Spinal cord (tissue), 10 donors: ENCODE data around the gene PSMB3. TPM values are rescaled to one million over a fixed set of nuclear protein-coding genes. Genes with fewer than 3 reads are reported as not detected.
A peak's percentile ranks its signal among the peaks of the same experiment; 100 is the strongest.

Source experiments
- DNase-seq, 6 donors: peaks; one replicate each; pipeline versions ENCODE4 v3.0.0 to v3.0.0-alpha.2; 2013 to 2015; ENCODE audit warnings: low spot score in 6 of 6, low read depth in 4 of 6
- H3K27ac ChIP-seq: one replicate; pipeline ENCODE4 v1.5.1; 2013; ENCODE audit warnings: low read depth, low read length, control low read depth
- H3K27me3 ChIP-seq: one replicate; pipeline ENCODE4 v1.6.1; 2013; ENCODE audit warnings: low read length; ENCODE audit not compliant: control insufficient read depth, insufficient read depth
- H3K36me3 ChIP-seq: one replicate; pipeline ENCODE4 v1.6.1; 2013; ENCODE audit warnings: low read length; ENCODE audit not compliant: control insufficient read depth, insufficient read depth
- H3K4me1 ChIP-seq: one replicate; pipeline ENCODE4 v1.6.1; 2013; ENCODE audit warnings: low read length; ENCODE audit not compliant: control insufficient read depth, insufficient read depth
- H3K4me3 ChIP-seq: one replicate; pipeline ENCODE4 v1.5.1; 2013; ENCODE audit warnings: low read depth, low read length, control low read depth
- H3K9me3 ChIP-seq: one replicate; pipeline ENCODE4 v1.6.1; 2013; ENCODE audit warnings: low read length; ENCODE audit not compliant: control insufficient read depth, insufficient read depth
- WGBS: methylation state at CpG from one replicate; pipeline ENCODE4 v1.1.5; 2013; ENCODE audit warnings: missing lambda C conversion rate; ENCODE audit not compliant: insufficient coverage; 5-methylcytosine and 5-hydroxymethylcytosine counted together
- polyA plus RNA-seq, 2 donors: library from polyadenylated mRNA; unstranded; fragments of 120-200 nt; gene quantifications; one replicate each; pipeline ENCODE4 v1.2.1, GENCODE V29; 2013; ENCODE audit not compliant: insufficient read length in 2 of 2
- total RNA-seq, 2 donors: library from RNA; depleted of rRNA in 1 of 2; stranded (reverse); fragments of 120-200 nt in 1 of 2; fragments of >200 nt in 1 of 2; gene quantifications; one replicate each; pipeline versions ENCODE4 v1.2.3 to v1.2.4, GENCODE V29; 2013 to 2014
- donor health status: healthy.

Gene PSMB3
- total and polyA plus RNA-seq, 4 donors, result 120 to 241 (median 136) TPM

DNA sequence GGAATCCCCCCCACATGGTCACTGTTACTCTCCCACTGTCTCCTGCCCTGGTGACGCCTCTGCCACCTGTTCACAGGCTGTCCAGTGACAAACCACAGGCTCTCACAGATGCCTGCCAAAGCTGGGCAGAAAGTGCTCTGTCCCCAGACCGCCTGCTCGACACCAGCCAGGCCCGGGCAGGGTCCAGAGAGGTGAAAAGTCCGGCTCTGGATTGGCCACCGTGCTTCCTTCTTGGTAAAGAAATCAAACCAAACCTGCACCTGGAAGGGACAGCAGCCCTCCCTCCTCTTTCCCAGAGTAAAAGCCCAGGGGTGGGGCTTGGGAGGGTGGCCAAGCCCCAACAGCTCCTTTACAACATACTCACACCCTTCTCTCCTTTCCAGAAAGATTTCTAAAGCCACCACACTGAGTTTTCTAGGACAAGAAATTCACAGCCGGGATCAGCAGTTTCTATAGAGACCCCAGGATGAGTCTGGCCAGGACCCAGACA, 10.6 kb upstream of the PSMB3 start:
- 26% methylated on average over 6 of the region's 7 CpGs for WGBS

DNA sequence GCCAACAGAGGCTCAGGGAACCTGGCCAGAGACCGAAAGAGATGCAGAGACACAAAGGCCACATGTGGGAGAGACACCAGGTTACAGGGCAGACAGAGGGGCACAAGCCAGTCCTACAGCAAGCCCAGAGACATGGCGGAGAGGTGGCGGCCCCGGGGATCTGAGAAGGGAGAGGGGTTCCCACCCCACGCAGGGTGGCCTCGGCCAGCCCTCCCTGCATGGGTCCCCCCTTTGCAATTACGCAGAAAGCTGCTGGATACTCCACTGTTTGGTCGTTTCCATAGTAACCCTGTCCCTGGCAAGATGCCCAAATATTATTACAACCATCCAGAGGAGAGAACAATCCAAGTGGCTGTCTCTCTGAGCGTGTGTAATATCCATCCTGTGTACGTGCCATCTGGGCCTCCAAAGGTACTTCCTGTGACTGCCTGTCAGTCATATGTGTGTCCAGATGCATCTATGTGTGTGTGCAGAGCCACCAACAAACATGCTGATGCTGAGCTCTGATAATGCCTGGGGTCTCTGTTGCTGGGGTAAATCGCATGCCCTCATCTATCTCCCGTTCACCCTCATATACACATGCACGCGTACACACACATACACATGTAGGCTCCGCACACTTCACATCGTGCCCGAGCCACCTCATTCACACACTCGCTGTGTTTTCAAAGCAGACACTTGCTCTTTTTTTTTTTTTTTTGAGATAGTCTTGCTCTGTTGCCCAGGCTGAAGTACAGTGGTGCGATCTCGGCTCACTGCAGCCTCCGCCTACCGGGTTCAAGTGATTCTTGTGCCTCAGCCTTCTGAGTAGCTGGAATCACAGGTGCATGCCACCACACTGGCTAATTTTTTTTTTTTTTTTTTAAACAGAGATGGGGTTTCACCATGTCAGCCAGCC, 9.9 kb upstream of the PSMB3 start:
- peak overlapping the region; percentile 10 for H3K4me3 ChIP-seq
- peak overlapping the region; percentile 91 for H3K27ac ChIP-seq
- no peaks in the 10 kb centered on the region for H3K27me3 ChIP-seq
- peaks cover 34% of the 10 kb centered on the region for H3K36me3 ChIP-seq
- peak in 2 of 6 donors; percentile 96 to 97 for DNase-seq
- peaks cover 76% of the 10 kb centered on the region for H3K4me1 ChIP-seq
- no peaks in the 10 kb centered on the region for H3K9me3 ChIP-seq
- 16% methylated on average over 16 of the region's 22 CpGs for WGBS

More for the DNA sequence above, 10.6 kb upstream of the PSMB3 start:
- H3K27ac ChIP-seq, result peak overlapping the region; percentile 91
- peaks cover 74% of the 10 kb centered on the region for H3K4me1 ChIP-seq
- no peaks in the 10 kb centered on the region for H3K27me3 ChIP-seq
- peak in 2 of 6 donors; percentile 89 to 93 for DNase-seq
- peaks cover 41% of the 10 kb centered on the region for H3K36me3 ChIP-seq
- H3K4me3 ChIP-seq, result peak overlapping the region; percentile 10
- no peaks in the 10 kb centered on the region for H3K9me3 ChIP-seq

DNA sequence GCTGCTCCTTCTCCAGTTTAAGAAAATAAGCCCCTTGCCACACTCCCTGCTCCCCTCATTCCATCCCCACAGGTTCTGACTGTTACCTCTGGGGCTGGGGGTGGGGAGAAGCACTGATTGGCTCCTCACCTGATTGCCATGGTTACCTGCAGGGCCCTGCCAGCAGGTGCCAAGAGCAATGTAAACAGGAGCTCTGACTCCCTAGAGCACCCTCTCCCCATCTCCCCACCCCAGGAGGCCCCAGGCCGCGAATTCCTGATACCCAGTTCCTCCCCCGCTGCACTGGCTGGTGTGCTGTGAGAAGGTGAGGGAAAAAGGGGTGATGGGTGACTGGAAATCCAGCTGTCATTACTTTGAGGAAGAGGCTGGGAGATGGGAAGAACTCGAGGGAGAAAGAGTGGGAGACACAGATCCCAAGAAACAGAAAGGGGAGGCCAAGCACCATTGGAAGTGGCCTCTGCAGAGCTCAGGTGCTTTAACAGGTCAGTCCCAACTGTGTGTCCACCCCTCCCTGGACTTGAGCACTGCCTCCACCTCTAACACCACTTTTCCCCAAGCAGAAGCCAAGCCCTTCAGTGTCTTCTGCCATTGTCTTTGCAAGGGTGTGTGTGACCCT, 8.9 kb upstream of the PSMB3 start:
- no peaks in the 10 kb centered on the region for H3K9me3 ChIP-seq
- peak in 1 of 6 donors; percentile 41 for DNase-seq
- peaks cover 24% of the 10 kb centered on the region for H3K36me3 ChIP-seq
- H3K4me1 ChIP-seq, result peaks cover 80% of the 10 kb centered on the region
- WGBS, result 43% methylated on average over 1 of the region's 4 CpGs
- H3K27me3 ChIP-seq, result no peaks in the 10 kb centered on the region
- H3K27ac ChIP-seq, result peak overlapping the region; percentile 91
- H3K4me3 ChIP-seq, result no peak overlapping the region

DNA sequence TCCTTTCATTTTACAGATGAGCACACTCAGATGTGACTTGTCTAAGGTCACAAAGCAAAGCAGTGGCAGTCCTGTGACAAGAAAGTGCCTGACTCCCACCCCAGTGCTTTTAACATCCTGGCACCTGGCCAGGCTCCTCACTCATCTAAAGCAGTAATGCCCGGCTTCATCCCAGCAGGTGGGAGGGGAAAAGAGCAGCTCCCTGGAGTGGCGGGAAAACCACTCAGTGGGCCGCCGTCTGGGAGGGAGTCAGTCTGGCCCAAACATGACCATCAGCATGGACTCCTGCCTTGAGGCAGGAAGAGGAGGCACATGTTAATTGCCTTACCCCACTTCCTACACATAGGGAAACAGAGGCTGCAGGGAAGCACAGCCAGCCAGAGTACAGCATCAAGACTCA, 7.0 kb upstream of the PSMB3 start:
- no CpG with 5 or more reads among the region's 4 CpGs for WGBS
- Histone ChIP-seq H3K9me3 (no peaks in the 10 kb centered on the region), H3K27ac (peak overlapping the region; percentile 91), H3K4me3 (peak overlapping the region; percentile 10), H3K36me3 (peaks cover 8% of the 10 kb centered on the region), H3K27me3 (no peaks in the 10 kb centered on the region), H3K4me1 (peaks cover 88% of the 10 kb centered on the region)
- DNase-seq, result peak in 2 of 6 donors; percentile 35 to 49

GRCh38 chr17:38746004-38746848, 6.3 kb upstream of the PSMB3 start:
- peaks cover 83% of the 10 kb centered on the region for H3K4me1 ChIP-seq
- 14% methylated on average over 7 of the region's 8 CpGs for WGBS
- no peaks in the 10 kb centered on the region for H3K9me3 ChIP-seq
- no peaks in the 10 kb centered on the region for H3K27me3 ChIP-seq
- peak overlapping the region; percentile 91 for H3K27ac ChIP-seq
- peak in 2 of 6 donors; percentile 60 to 73 for DNase-seq
- peak overlapping the region; percentile 98 for H3K4me3 ChIP-seq
- peaks cover 8% of the 10 kb centered on the region for H3K36me3 ChIP-seq

DNA sequence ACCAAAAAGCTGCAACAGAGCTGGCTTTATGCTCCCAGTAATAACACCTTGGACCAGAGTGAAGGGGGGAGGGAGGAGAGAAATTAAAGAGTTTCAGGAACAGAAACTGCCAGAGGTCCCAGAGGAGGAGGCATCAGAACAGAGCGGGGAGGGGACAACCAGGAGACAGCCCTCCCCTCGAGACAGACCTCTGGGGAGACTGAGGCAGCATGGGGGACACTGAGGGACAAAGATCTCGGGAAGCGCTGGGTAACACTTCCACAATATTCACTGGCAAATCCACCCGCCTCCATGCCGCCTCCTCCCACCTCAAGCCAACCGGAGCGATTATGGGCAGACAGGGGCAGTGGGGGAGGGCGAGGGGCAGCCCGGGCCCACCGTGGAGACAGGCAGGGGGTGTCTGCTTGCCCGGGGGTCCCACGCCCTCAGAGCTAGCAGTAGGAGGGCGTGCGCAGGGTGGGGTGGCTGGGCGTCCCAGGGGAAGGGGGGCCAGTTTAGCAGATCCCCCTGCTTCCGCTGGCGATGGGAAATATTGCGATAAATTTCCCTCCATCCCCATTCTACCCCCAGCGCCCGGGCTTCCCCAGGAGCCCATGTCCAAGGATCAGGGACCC, 5.6 kb upstream of the PSMB3 start:
- Histone ChIP-seq H3K9me3 (no peaks in the 10 kb centered on the region), H3K27ac (peak overlapping the region; percentile 91), H3K27me3 (no peaks in the 10 kb centered on the region), H3K4me1 (peaks cover 78% of the 10 kb centered on the region), H3K36me3 (peaks cover 6% of the 10 kb centered on the region), H3K4me3 (peak overlapping the region; percentile 98)
- DNase-seq, result no peak
- WGBS, result 0% methylated on average over 11 of the region's 21 CpGs

DNA sequence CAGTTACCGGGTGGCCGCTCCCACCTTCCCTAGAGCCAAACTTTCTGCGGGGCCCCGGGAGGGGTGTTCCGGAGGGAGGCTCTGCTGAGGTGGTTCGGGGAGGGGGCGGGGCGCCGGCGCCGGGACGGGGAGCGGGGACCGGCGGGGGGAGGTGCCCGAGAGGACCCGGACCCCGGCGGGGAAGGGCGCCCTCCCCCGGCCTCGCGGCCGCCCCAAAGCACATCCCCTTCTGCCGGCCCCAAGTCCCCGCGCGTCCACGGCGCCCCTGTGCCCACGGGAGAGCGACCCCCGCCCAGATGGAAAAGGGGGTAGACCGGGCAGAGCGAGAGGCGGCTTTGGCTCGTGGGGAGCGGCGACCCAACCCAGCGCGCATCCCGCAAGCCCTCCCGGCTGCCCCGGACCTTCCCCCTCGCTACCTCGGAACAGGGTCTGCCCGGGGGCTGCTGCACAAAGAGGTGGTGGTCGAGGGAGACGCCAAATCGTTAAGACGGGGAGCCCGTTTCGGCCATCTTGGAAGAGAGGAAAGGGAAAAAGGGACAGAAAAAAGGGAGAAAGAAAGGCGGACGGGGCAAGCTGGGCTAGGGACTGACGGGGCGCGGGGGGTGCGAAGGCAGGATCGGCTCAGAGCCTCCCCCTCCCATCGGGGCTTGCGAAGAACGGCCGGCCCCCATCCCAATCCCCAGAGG, 4.9 kb upstream of the PSMB3 start:
- no peaks in the 10 kb centered on the region for H3K9me3 ChIP-seq
- H3K27ac ChIP-seq, result peak overlapping the region; percentile 91
- peak overlapping the region; percentile 98 for H3K4me3 ChIP-seq
- no peaks in the 10 kb centered on the region for H3K27me3 ChIP-seq
- 0% methylated on average over 54 of the region's 64 CpGs for WGBS
- peaks cover 5% of the 10 kb centered on the region for H3K36me3 ChIP-seq
- peaks cover 74% of the 10 kb centered on the region for H3K4me1 ChIP-seq
- DNase-seq, result peak in 2 of 6 donors; percentile 51 to 71

- Histone ChIP-seq H3K4me3 (peak within 1 kb of the TSS; percentile 98), H3K27ac (peak within 1 kb of the TSS; percentile 93), H3K9me3 (no peaks in the 10 kb centered on the region), H3K36me3 (peaks cover 4% of the 10 kb centered on the region), H3K27me3 (no peaks in the 10 kb centered on the region), H3K4me1 (peaks cover 74% of the 10 kb centered on the region)
- WGBS, result under 1% methylated on average over 24 of the region's 47 CpGs
- peak in 4 of 6 donors; percentile 93 to 99 (median 98) for DNase-seq
Measured at GRCh38 chr17:38748149-38748891, 4.2 kb upstream of the PSMB3 start, which contains the start of gene PCGF2. Gene PCGF2, minus strand, starts transcription at chr17:38748336. Its CDS starts 7,934 bp downstream, at chr17:38740402.
